ENCODE measurements around the gene ADAMTS12.

GRCh38 chr5:33793836-33794549 is 97.8 kb downstream of the ADAMTS12 start:
- TF ChIP-seq GATA2 (IDR thresholded peaks at IDR 0.05; ENCODE audit: low read depth, low read length) (no peak), GATA3 (IDR thresholded peaks at IDR 0.05; ENCODE audit: low read depth, low read length) (no peak)

Measured in SH-SY5Y (cell line).